ENCODE results near the gene RIPOR2. TPM values are rescaled to one million over a fixed set of nuclear protein-coding genes. Genes with fewer than 3 reads are reported as not detected.
"Not testable (repeated sequence)": the region's sequence is repeated elsewhere in the genome, so short reads cannot be mapped to it uniquely, and the experiment has no call there.

The RIPOR2 gene
- total RNA-seq, 1 experiment from 2014 or later: 5.0 TPM

GRCh38 chr6:24755279-24755678, 180.5 kb downstream of the RIPOR2 start:
- no peak for DNase-seq
- H3K4ac ChIP-seq (ENCODE audit: low read depth, low read length): no peak overlapping the region
- H2BK5ac ChIP-seq (ENCODE audit: insufficient read length, low read length): no peak overlapping the region
- TF ChIP-seq, protein P1, sequence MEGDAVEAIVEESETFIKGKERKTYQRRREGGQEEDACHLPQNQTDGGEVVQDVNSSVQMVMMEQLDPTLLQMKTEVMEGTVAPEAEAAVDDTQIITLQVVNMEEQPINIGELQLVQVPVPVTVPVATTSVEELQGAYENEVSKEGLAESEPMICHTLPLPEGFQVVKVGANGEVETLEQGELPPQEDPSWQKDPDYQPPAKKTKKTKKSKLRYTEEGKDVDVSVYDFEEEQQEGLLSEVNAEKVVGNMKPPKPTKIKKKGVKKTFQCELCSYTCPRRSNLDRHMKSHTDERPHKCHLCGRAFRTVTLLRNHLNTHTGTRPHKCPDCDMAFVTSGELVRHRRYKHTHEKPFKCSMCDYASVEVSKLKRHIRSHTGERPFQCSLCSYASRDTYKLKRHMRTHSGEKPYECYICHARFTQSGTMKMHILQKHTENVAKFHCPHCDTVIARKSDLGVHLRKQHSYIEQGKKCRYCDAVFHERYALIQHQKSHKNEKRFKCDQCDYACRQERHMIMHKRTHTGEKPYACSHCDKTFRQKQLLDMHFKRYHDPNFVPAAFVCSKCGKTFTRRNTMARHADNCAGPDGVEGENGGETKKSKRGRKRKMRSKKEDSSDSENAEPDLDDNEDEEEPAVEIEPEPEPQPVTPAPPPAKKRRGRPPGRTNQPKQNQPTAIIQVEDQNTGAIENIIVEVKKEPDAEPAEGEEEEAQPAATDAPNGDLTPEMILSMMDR (conservative IDR thresholded peaks at IDR 0.05): no peak
- Mint-ChIP-seq H3K36me3 (ENCODE audit: insufficient read depth in 1 of 3, low read depth in 3 of 3) (0 out of 7 replicates have a peak, but pooled peaks cover 0 to 1% (median 0%) of the 10 kb centered on the region in 3 experiments), H3K4me1 (peaks cover 0 to 5% of the 10 kb centered on the region in 2 experiments; a peak in 3 of 4 replicates), H3K9me3 (peaks cover 6 to 11% of the 10 kb centered on the region in 2 experiments; a peak in 4 of 5 replicates), H3K4me3 (no peak overlapping the region), H3K27ac (no peak overlapping the region), H3K27me3 (ENCODE audit: low read depth) (peaks cover 5% of the 10 kb centered on the region; the same call in 1 of the 2 replicates)
- H3K4me2 ChIP-seq (ENCODE audit: insufficient read depth, insufficient read length, low read length): no peak overlapping the region
- no peak overlapping the region for H3T11ph ChIP-seq (ENCODE audit: low read length)
- no peak overlapping the region for H3K9ac ChIP-seq (ENCODE audit: extremely low read depth, insufficient read length, low read length)
- H4K8ac ChIP-seq (replicated peaks; ENCODE audit: insufficient read length, low read depth, low read length): no peak overlapping the region
- no peak overlapping the region for H2BK12ac ChIP-seq (ENCODE audit: insufficient read length, low read depth, low read length)
- no peak overlapping the region for H3K18ac ChIP-seq (ENCODE audit: insufficient read length, low read depth, low read length)
- H3K9me3 ChIP-seq (ENCODE audit: control insufficient read depth, low read depth, low read length): no peaks in the 10 kb centered on the region
- H3K27me3 ChIP-seq (ENCODE audit: insufficient read depth, low read length): no peaks in the 10 kb centered on the region
- no peak overlapping the region for H3K27ac ChIP-seq (ENCODE audit: insufficient read length, low read depth, low read length)
- H4K5ac ChIP-seq (ENCODE audit: insufficient read length, low read depth, low read length): no peak overlapping the region
- no peaks in the 10 kb centered on the region for H3K79me1 ChIP-seq (ENCODE audit: insufficient read depth, low read depth, low read length, poor library complexity, severe bottlenecking)
- H3K14ac ChIP-seq (ENCODE audit: insufficient read depth, low read length): no peak overlapping the region
- no peak overlapping the region for H2BK20ac ChIP-seq (ENCODE audit: low read depth, low read length, poor library complexity, severe bottlenecking)
- no peak overlapping the region for H2BK120ac ChIP-seq (ENCODE audit: low read depth, low read length, poor library complexity, severe bottlenecking)
- no peaks in the 10 kb centered on the region for H4K20me1 ChIP-seq (ENCODE audit: control insufficient read depth, insufficient read depth, insufficient read length)
- H3K56ac ChIP-seq (ENCODE audit: insufficient read length, low read depth, low read length): no peak overlapping the region
- no peaks in the 10 kb centered on the region for H3K4me1 ChIP-seq (ENCODE audit: insufficient read depth, low read length)
- H3K23ac ChIP-seq (ENCODE audit: insufficient read length, low read depth, low read length): no peak overlapping the region
- H2AK5ac ChIP-seq (ENCODE audit: insufficient read length, low read length): no peak overlapping the region
- H4K91ac ChIP-seq (ENCODE audit: insufficient read length, low read depth, low read length): no peak overlapping the region
- H2AFZ ChIP-seq (ENCODE audit: low read length): no peak overlapping the region
- H3K23me2 ChIP-seq (ENCODE audit: insufficient read length, low read depth, low read length, poor library complexity, severe bottlenecking): no peaks in the 10 kb centered on the region
- no peaks in the 10 kb centered on the region for H3K79me2 ChIP-seq (ENCODE audit: insufficient read depth, low read length)
- H2BK15ac ChIP-seq (ENCODE audit: low read depth, low read length): no peak overlapping the region

GRCh38 chr6:24754378-24754777, 181.4 kb downstream of the RIPOR2 start:
- not testable (repeated sequence) for H3K27me3 ChIP-seq (ENCODE audit: insufficient read depth, low read length); H3K27ac ChIP-seq (ENCODE audit: insufficient read length, low read depth, low read length); H3K4me1 ChIP-seq (ENCODE audit: insufficient read depth, low read length); H3K9ac ChIP-seq (ENCODE audit: extremely low read depth, insufficient read length, low read length); H3T11ph ChIP-seq (ENCODE audit: low read length); H3K36me3 Mint-ChIP-seq (ENCODE audit: insufficient read depth in 1 of 3, low read depth in 3 of 3); H3K79me2 ChIP-seq (ENCODE audit: insufficient read depth, low read length); H3K27me3 Mint-ChIP-seq (ENCODE audit: low read depth); H4K5ac ChIP-seq (ENCODE audit: insufficient read length, low read depth, low read length); H3K4ac ChIP-seq (ENCODE audit: low read depth, low read length); H3K4me2 ChIP-seq (ENCODE audit: insufficient read depth, insufficient read length, low read length); H2AFZ ChIP-seq (ENCODE audit: low read length); DNase-seq; H3K14ac ChIP-seq (ENCODE audit: insufficient read depth, low read length); H2BK5ac ChIP-seq (ENCODE audit: insufficient read length, low read length); H2BK20ac ChIP-seq (ENCODE audit: low read depth, low read length, poor library complexity, severe bottlenecking); H3K23me2 ChIP-seq (ENCODE audit: insufficient read length, low read depth, low read length, poor library complexity, severe bottlenecking); H4K20me1 ChIP-seq (ENCODE audit: control insufficient read depth, insufficient read depth, insufficient read length); H3K56ac ChIP-seq (ENCODE audit: insufficient read length, low read depth, low read length); H4K91ac ChIP-seq (ENCODE audit: insufficient read length, low read depth, low read length); H2AK5ac ChIP-seq (ENCODE audit: insufficient read length, low read length); H3K18ac ChIP-seq (ENCODE audit: insufficient read length, low read depth, low read length); H2BK15ac ChIP-seq (ENCODE audit: low read depth, low read length); H3K9me3 ChIP-seq (ENCODE audit: control insufficient read depth, low read depth, low read length); H2BK12ac ChIP-seq (ENCODE audit: insufficient read length, low read depth, low read length); H4K8ac ChIP-seq (replicated peaks; ENCODE audit: insufficient read length, low read depth, low read length); H3K23ac ChIP-seq (ENCODE audit: insufficient read length, low read depth, low read length); H2BK120ac ChIP-seq (ENCODE audit: low read depth, low read length, poor library complexity, severe bottlenecking); H3K4me1 Mint-ChIP-seq; H3K27ac Mint-ChIP-seq; H3K79me1 ChIP-seq (ENCODE audit: insufficient read depth, low read depth, low read length, poor library complexity, severe bottlenecking); H3K4me3 Mint-ChIP-seq
- WGBS (ENCODE audit: extremely low coverage, insufficient read length, low lambda C conversion rate): no CpG with 5 or more reads among the region's 4 CpGs
- H3K9me3 Mint-ChIP-seq: peaks cover 6 to 11% of the 10 kb centered on the region in 2 experiments; a peak in 4 of 5 replicates

Measured in H9 (cell line).